HEK293 (cell line): ENCODE results near the gene MAVS.

Source experiments
- CTCF ChIA-PET: fragments of 350-600 bp; formaldehyde crosslinking; extraction: SDS; loops from one replicate; lab custom pipeline; 2021; ENCODE audit warnings: antibody characterized with exemption; lab: Yijun Ruan, JAX
- POLR2A ChIA-PET: fragments of 300-600 bp; formaldehyde crosslinking; extraction: SDS; loops from one replicate; lab custom pipeline; 2020; ENCODE audit warnings: antibody characterized with exemption, inconsistent platforms; lab: Yijun Ruan, JAX
- H3K27ac ChIP-seq: fragments of 200-500 bp; sonication (Bioruptor generic); 2 replicates; pipeline ENCODE4 v1.5.1; 2014; ENCODE audit warnings: low read depth, low read length, control low read depth, inconsistent platforms; ENCODE audit errors: extremely low read depth
- H3K36me3 ChIP-seq, 2 experiments: fragments of 200-500 bp in 1 of 2; sonication (Bioruptor generic) in 1 of 2; 1 replicate in 1 of 2; 2 replicates in 1 of 2; pipeline ENCODE4 v1.5.1; 2014 to 2017; ENCODE audit warnings: inconsistent platforms in 2 of 2, low read length in 2 of 2; ENCODE audit not compliant: control insufficient read depth in 2 of 2, insufficient read depth in 1 of 2
- H3K4me1 ChIP-seq: fragments of 200-500 bp; sonication (Bioruptor generic); 2 replicates; pipeline ENCODE4 v1.5.1; 2014; ENCODE audit warnings: mild to moderate bottlenecking, low read length, inconsistent platforms; ENCODE audit not compliant: control insufficient read depth, insufficient read depth
- H3K4me3 ChIP-seq: 2 replicates; pipeline ENCODE4 v1.5.1; 2011; ENCODE audit warnings: low read depth, mild to moderate bottlenecking, control low read depth, low read length, moderate library complexity
- H3K9me3 ChIP-seq: fragments of 200-500 bp; sonication (Bioruptor generic); 2 replicates; pipeline ENCODE4 v1.5.1; 2014; ENCODE audit warnings: low read depth, low read length, inconsistent platforms; ENCODE audit not compliant: control insufficient read depth, insufficient read depth
- GFI1B ChIP-seq: fragments of 450-650 bp; formaldehyde crosslinking; IDR thresholded peaks from 2 replicates; pipeline ENCODE4 v1.5.1; 2016; ENCODE audit warnings: missing biosample characterization, missing genetic modification characterization
- KLF1 ChIP-seq: fragments of 450-650 bp; formaldehyde crosslinking; IDR thresholded peaks from 2 replicates; pipeline ENCODE4 v1.5.1; 2016; ENCODE audit warnings: missing biosample characterization, missing genetic modification characterization
- MEIS1 ChIP-seq: sonication (generic); formaldehyde crosslinking; IDR thresholded peaks from 2 replicates; pipeline ENCODE4 v1.8.1; 2022; ENCODE audit warnings: missing genetic modification reagents, mild to moderate bottlenecking, borderline replicate concordance
- SCRT2 ChIP-seq: fragments of 450-650 bp; formaldehyde crosslinking; IDR thresholded peaks from 2 replicates; pipeline ENCODE4 v1.5.1; 2016; ENCODE audit warnings: missing biosample characterization, missing genetic modification characterization
- SP3 ChIP-seq: fragments of 450-650 bp; formaldehyde crosslinking; IDR thresholded peaks from 2 replicates; pipeline ENCODE4 v1.5.1; 2016; ENCODE audit warnings: missing biosample characterization, missing genetic modification characterization
- ZBTB1 ChIP-seq: fragments of 450-650 bp; formaldehyde crosslinking; IDR thresholded peaks from 2 replicates; pipeline ENCODE4 v1.5.1; 2016; ENCODE audit warnings: missing biosample characterization, missing genetic modification characterization
- ZBTB20 ChIP-seq: fragments of 450-650 bp; formaldehyde crosslinking; IDR thresholded peaks from 2 replicates; pipeline ENCODE4 v1.5.1; 2016; ENCODE audit warnings: missing biosample characterization, missing genetic modification characterization
- ZBTB21 ChIP-seq: fragments of 450-650 bp; formaldehyde crosslinking; IDR thresholded peaks from 2 replicates; pipeline ENCODE4 v1.5.1; 2017; ENCODE audit warnings: missing biosample characterization, missing genetic modification characterization
- ZBTB48 ChIP-seq: fragments of 450-650 bp; formaldehyde crosslinking; IDR thresholded peaks from 2 replicates; pipeline ENCODE4 v1.5.1; 2016; ENCODE audit warnings: missing biosample characterization, missing genetic modification characterization
- ZFP69B ChIP-seq: fragments of 450-650 bp; formaldehyde crosslinking; IDR thresholded peaks from 2 replicates; pipeline ENCODE4 v1.5.1; 2016; ENCODE audit warnings: missing biosample characterization, missing genetic modification characterization
- ZIC2 ChIP-seq: fragments of 450-650 bp; formaldehyde crosslinking; IDR thresholded peaks from 2 replicates; pipeline ENCODE4 v1.5.1; 2016; ENCODE audit warnings: missing biosample characterization, missing genetic modification characterization
- ZNF2 ChIP-seq: fragments of 450-650 bp; formaldehyde crosslinking; IDR thresholded peaks from 2 replicates; pipeline ENCODE4 v1.5.1; 2016; ENCODE audit warnings: missing biosample characterization, missing genetic modification characterization
- ZNF223 ChIP-seq: fragments of 450-650 bp; formaldehyde crosslinking; IDR thresholded peaks from 2 replicates; pipeline ENCODE4 v1.5.1; 2016; ENCODE audit warnings: missing biosample characterization, missing genetic modification characterization
- ZNF292 ChIP-seq: fragments of 450-650 bp; formaldehyde crosslinking; IDR thresholded peaks from 2 replicates; pipeline ENCODE4 v1.5.1; 2016; ENCODE audit warnings: low read depth, missing biosample characterization, missing genetic modification characterization, borderline replicate concordance
- ZNF354C ChIP-seq: fragments of 450-650 bp; formaldehyde crosslinking; IDR thresholded peaks from 2 replicates; pipeline ENCODE4 v1.5.1; 2016; ENCODE audit warnings: missing biosample characterization, missing genetic modification characterization, low read depth, borderline replicate concordance
- ZNF624 ChIP-seq: fragments of 450-650 bp; formaldehyde crosslinking; IDR thresholded peaks from 2 replicates; pipeline ENCODE4 v1.5.1; 2017; ENCODE audit warnings: missing biosample characterization, missing genetic modification characterization
- ZNF629 ChIP-seq: fragments of 450-650 bp; formaldehyde crosslinking; IDR thresholded peaks from 2 replicates; pipeline ENCODE4 v1.5.1; 2017; ENCODE audit warnings: missing biosample characterization, missing genetic modification characterization
- ZNF707 ChIP-seq: fragments of 450-650 bp; formaldehyde crosslinking; IDR thresholded peaks from 2 replicates; pipeline ENCODE4 v1.5.1; 2016; ENCODE audit warnings: missing biosample characterization, missing genetic modification characterization
- ZSCAN16 ChIP-seq: fragments of 450-650 bp; formaldehyde crosslinking; IDR thresholded peaks from 2 replicates; pipeline ENCODE4 v1.5.1; 2016; ENCODE audit warnings: missing biosample characterization, missing genetic modification characterization
- TF ChIP-seq, protein P1 (sequence below): fragments of 450-650 bp; formaldehyde crosslinking; IDR thresholded peaks from 2 replicates; pipeline ENCODE4 v1.5.1; 2016; ENCODE audit warnings: missing biosample characterization, missing genetic modification characterization
- TF ChIP-seq, protein P2 (sequence below): fragments of 450-650 bp; formaldehyde crosslinking; IDR thresholded peaks from 2 replicates; pipeline ENCODE4 v1.5.1; 2016; ENCODE audit warnings: missing biosample characterization, missing genetic modification characterization
- TF ChIP-seq, protein P3 (sequence below): fragments of 450-650 bp; formaldehyde crosslinking; IDR thresholded peaks from 2 replicates; pipeline ENCODE4 v1.5.1; 2017; ENCODE audit warnings: missing biosample characterization, missing genetic modification characterization
- TF ChIP-seq, protein P4 (sequence below): fragments of 450-650 bp; formaldehyde crosslinking; IDR thresholded peaks from 2 replicates; pipeline ENCODE4; 2016; ENCODE audit warnings: missing biosample characterization, missing genetic modification characterization
- TF ChIP-seq, protein P5 (sequence below): fragments of 450-650 bp; formaldehyde crosslinking; IDR thresholded peaks from 2 replicates; pipeline ENCODE4 v1.5.1; 2016; ENCODE audit warnings: missing biosample characterization, missing genetic modification characterization

The MAVS gene

DNA sequence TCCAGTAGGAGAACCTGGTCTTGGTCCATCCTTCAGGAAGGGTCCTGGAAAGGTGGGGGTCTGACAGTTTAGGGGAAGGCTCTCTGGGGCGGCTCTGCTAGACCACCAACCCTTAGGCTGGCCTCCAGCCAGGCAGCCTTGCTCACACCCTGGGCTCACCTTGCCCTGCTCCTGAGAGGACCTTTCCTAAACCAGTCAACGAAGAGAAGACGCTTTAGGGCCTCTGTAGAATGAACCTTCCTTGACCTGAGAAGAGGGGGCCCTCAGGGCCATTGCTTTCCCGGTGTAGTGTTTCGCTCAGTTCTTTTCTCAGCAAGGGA, 49.4 kb upstream of the MAVS start (continued):
- TF ChIP-seq MEIS1 (CRISPR knock-in tag) = no peak
- TF ChIP-seq SCRT2 (tag by site-specific recombination) = no peak
- TF ChIP-seq ZSCAN16 = no peak
- TF ChIP-seq ZIC2 (tag by site-specific recombination) = no peak
- no peak for TF ChIP-seq ZNF354C
- no peak for TF ChIP-seq ZNF292 (tag by site-specific recombination)
- no peak for TF ChIP-seq ZNF2
- no peak for TF ChIP-seq ZNF707 (tag by site-specific recombination)

DNA sequence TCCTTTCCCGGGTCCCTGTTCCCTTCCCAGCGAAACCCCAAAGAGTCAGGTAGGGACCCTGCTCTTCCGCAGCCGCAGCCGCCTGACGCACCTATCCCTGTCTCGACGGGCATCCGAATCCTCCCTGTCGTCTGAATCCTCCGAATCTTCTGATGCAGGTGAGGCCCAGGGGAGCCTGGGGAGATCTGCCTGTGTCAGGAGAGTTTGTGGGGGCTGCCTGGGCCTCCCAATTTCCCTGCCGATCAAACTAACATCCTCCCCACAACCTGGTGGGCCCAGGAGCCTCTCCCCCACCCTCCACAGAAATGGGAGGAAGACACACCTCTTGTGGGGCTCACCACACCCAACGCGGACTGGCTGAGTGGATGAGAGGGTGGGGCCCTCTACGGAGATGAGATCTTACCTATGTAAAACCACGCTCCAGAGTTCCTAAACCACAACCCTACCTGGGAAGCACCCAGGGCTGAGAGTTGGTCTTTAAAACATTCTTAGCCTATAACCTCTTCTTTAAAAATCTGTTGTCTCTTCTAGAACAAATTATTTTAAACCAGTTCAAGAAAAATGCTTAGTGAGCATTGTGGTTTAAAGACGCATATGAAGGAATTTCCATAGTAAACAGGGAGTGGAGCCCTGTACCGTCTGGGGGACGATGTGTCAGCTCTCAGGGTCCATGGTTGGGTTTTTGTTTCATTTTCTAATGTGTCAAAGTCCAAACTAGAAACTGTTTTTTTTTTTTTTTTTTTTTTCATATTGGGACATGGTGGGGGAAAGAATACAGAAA, 48.9 kb upstream of the MAVS start:
- H3K36me3 ChIP-seq = peaks cover 12 to 55% of the 10 kb centered on the region in 2 experiments
- peak overlapping the region; percentile 83 for H3K4me3 ChIP-seq
- ChIA-PET CTCF (no interaction called here), POLR2A (interaction anchor here (0.7 to 2.8 kb wide), 2 partner anchors 9 to 22 kb away, joined by 4 to 40 read pairs; partner anchors contain the start of gene AP5S1)
- H3K27ac ChIP-seq = peak overlapping the region; percentile 92
- H3K9me3 ChIP-seq = no peaks in the 10 kb centered on the region
- H3K4me1 ChIP-seq = peaks cover 12% of the 10 kb centered on the region
- no peak for TF ChIP-seq ZBTB48 (tag by site-specific recombination)
- 0 out of 2 replicates have a peak, but pooled peaks have one; percentile 42 for TF ChIP-seq ZFP69B
- TF ChIP-seq ZNF223 = no peak
- TF ChIP-seq ZNF624 (tag by site-specific recombination) = no peak
- TF ChIP-seq ZNF629 (tag by site-specific recombination) = no peak
- no peak for TF ChIP-seq ZBTB20 (tag by site-specific recombination)
- TF ChIP-seq, protein P1, sequence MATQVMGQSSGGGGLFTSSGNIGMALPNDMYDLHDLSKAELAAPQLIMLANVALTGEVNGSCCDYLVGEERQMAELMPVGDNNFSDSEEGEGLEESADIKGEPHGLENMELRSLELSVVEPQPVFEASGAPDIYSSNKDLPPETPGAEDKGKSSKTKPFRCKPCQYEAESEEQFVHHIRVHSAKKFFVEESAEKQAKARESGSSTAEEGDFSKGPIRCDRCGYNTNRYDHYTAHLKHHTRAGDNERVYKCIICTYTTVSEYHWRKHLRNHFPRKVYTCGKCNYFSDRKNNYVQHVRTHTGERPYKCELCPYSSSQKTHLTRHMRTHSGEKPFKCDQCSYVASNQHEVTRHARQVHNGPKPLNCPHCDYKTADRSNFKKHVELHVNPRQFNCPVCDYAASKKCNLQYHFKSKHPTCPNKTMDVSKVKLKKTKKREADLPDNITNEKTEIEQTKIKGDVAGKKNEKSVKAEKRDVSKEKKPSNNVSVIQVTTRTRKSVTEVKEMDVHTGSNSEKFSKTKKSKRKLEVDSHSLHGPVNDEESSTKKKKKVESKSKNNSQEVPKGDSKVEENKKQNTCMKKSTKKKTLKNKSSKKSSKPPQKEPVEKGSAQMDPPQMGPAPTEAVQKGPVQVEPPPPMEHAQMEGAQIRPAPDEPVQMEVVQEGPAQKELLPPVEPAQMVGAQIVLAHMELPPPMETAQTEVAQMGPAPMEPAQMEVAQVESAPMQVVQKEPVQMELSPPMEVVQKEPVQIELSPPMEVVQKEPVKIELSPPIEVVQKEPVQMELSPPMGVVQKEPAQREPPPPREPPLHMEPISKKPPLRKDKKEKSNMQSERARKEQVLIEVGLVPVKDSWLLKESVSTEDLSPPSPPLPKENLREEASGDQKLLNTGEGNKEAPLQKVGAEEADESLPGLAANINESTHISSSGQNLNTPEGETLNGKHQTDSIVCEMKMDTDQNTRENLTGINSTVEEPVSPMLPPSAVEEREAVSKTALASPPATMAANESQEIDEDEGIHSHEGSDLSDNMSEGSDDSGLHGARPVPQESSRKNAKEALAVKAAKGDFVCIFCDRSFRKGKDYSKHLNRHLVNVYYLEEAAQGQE (tag by site-specific recombination) = no peak
- TF ChIP-seq KLF1 (tag by site-specific recombination) = peak; percentile 92
- TF ChIP-seq, protein P2, sequence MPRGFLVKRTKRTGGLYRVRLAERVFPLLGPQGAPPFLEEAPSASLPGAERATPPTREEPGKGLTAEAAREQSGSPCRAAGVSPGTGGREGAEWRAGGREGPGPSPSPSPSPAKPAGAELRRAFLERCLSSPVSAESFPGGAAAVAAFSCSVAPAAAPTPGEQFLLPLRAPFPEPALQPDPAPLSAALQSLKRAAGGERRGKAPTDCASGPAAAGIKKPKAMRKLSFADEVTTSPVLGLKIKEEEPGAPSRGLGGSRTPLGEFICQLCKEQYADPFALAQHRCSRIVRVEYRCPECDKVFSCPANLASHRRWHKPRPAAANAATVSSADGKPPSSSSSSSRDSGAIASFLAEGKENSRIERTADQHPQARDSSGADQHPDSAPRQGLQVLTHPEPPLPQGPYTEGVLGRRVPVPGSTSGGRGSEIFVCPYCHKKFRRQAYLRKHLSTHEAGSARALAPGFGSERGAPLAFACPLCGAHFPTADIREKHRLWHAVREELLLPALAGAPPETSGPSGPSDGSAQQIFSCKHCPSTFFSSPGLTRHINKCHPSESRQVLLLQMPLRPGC (tag by site-specific recombination) = no peak
- TF ChIP-seq, protein P3, sequence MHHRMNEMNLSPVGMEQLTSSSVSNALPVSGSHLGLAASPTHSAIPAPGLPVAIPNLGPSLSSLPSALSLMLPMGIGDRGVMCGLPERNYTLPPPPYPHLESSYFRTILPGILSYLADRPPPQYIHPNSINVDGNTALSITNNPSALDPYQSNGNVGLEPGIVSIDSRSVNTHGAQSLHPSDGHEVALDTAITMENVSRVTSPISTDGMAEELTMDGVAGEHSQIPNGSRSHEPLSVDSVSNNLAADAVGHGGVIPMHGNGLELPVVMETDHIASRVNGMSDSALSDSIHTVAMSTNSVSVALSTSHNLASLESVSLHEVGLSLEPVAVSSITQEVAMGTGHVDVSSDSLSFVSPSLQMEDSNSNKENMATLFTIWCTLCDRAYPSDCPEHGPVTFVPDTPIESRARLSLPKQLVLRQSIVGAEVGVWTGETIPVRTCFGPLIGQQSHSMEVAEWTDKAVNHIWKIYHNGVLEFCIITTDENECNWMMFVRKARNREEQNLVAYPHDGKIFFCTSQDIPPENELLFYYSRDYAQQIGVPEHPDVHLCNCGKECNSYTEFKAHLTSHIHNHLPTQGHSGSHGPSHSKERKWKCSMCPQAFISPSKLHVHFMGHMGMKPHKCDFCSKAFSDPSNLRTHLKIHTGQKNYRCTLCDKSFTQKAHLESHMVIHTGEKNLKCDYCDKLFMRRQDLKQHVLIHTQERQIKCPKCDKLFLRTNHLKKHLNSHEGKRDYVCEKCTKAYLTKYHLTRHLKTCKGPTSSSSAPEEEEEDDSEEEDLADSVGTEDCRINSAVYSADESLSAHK (tag by site-specific recombination) = no peak
- TF ChIP-seq ZBTB1 (tag by site-specific recombination) = no peak
- TF ChIP-seq, protein P4, sequence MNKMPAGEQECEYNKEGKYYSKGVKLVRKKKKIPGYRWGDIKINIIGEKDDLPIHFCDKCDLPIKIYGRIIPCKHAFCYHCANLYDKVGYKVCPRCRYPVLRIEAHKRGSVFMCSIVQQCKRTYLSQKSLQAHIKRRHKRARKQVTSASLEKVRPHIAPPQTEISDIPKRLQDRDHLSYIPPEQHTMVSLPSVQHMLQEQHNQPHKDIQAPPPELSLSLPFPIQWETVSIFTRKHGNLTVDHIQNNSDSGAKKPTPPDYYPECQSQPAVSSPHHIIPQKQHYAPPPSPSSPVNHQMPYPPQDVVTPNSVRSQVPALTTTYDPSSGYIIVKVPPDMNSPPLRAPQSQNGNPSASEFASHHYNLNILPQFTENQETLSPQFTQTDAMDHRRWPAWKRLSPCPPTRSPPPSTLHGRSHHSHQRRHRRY = no peak
- TF ChIP-seq ZBTB21 = no peak
- peak; percentile 21 for TF ChIP-seq SP3 (tag by site-specific recombination)
- TF ChIP-seq, protein P5, sequence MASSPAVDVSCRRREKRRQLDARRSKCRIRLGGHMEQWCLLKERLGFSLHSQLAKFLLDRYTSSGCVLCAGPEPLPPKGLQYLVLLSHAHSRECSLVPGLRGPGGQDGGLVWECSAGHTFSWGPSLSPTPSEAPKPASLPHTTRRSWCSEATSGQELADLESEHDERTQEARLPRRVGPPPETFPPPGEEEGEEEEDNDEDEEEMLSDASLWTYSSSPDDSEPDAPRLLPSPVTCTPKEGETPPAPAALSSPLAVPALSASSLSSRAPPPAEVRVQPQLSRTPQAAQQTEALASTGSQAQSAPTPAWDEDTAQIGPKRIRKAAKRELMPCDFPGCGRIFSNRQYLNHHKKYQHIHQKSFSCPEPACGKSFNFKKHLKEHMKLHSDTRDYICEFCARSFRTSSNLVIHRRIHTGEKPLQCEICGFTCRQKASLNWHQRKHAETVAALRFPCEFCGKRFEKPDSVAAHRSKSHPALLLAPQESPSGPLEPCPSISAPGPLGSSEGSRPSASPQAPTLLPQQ (tag by site-specific recombination) = peak; percentile 85
- no peak for TF ChIP-seq GFI1B
